SK-N-SH treated with all-trans-retinoic acid at 6 μM for 48 hours (cell line): ENCODE data around the gene BRD9.

ENCODE experiments used
- ATAC-seq: fragments of 200-7000 bp; cut with Tn5 transposase; 3 replicates; pipeline ENCODE4 v1.9.1; 2020; ENCODE audit warnings: mild to moderate bottlenecking, moderate library complexity
- ARNTL ChIP-seq: fragments of 450-650 bp; formaldehyde crosslinking; IDR thresholded peaks from 2 replicates; pipeline ENCODE4 v1.5.0; 2020; ENCODE audit warnings: low read depth, mild to moderate bottlenecking, moderate library complexity, borderline replicate concordance
- BACH2 ChIP-seq: fragments of 250-450 bp; sonication (Bioruptor Pico); IDR thresholded peaks from 2 replicates; pipeline ENCODE4 v1.9.0; 2021; ENCODE audit warnings: mild to moderate bottlenecking, borderline replicate concordance
- CREB5 ChIP-seq: fragments of 250-450 bp; sonication (Bioruptor Pico); IDR thresholded peaks from 2 replicates; pipeline ENCODE4 v1.5.1; 2020; ENCODE audit warnings: low read depth, mild to moderate bottlenecking, moderate library complexity
- CSRNP3 ChIP-seq: fragments of 250-450 bp; sonication (Bioruptor Pico); IDR thresholded peaks from 2 replicates; pipeline ENCODE4 v1.5.1; 2021; ENCODE audit warnings: mild to moderate bottlenecking, moderate library complexity
- ESRRG ChIP-seq: fragments of 250-450 bp; sonication (Bioruptor Pico); IDR thresholded peaks from 2 replicates; pipeline ENCODE4 v1.6.1; 2021; ENCODE audit warnings: mild to moderate bottlenecking
- GLIS3 ChIP-seq: fragments of 250-450 bp; sonication (Bioruptor Pico); IDR thresholded peaks from 2 replicates; pipeline ENCODE4 v1.5.0; 2020; ENCODE audit warnings: mild to moderate bottlenecking, moderate library complexity
- ISL1 ChIP-seq: fragments of 250-450 bp; sonication (Bioruptor Pico); IDR thresholded peaks from 2 replicates; pipeline ENCODE4 v2.1.2; 2022; ENCODE audit warnings: mild to moderate bottlenecking, moderate library complexity
- OSR1 ChIP-seq: fragments of 250-450 bp; sonication (Bioruptor Pico); IDR thresholded peaks from 2 replicates; pipeline ENCODE4 v1.8.0; 2022; ENCODE audit warnings: moderate library complexity, mild to moderate bottlenecking, inconsistent platforms
- PATZ1 ChIP-seq: fragments of 250-450 bp; sonication (Bioruptor Pico); IDR thresholded peaks from 2 replicates; pipeline ENCODE4 v1.8.0; 2020; ENCODE audit warnings: mild to moderate bottlenecking, moderate library complexity, borderline replicate concordance
- POU6F1 ChIP-seq: fragments of 250-450 bp; sonication (Bioruptor Pico); IDR thresholded peaks from 2 replicates; pipeline ENCODE4 v1.8.0; 2021; ENCODE audit warnings: low read depth, mild to moderate bottlenecking, moderate library complexity, borderline replicate concordance
- PPARA ChIP-seq: fragments of 250-450 bp; sonication (Bioruptor Pico); IDR thresholded peaks from 2 replicates; pipeline ENCODE4 v1.5.0; 2020; ENCODE audit warnings: mild to moderate bottlenecking, borderline replicate concordance
- RARB ChIP-seq: fragments of 250-450 bp; sonication (Bioruptor Pico); IDR thresholded peaks from 2 replicates; pipeline ENCODE4 v1.8.0; 2021; ENCODE audit warnings: mild to moderate bottlenecking, moderate library complexity
- SNAI2 ChIP-seq: fragments of 250-450 bp; sonication (Bioruptor Pico); IDR thresholded peaks from 2 replicates; pipeline ENCODE4 v1.5.0; 2020; ENCODE audit warnings: mild to moderate bottlenecking, moderate library complexity
- TCF4 ChIP-seq: fragments of 250-450 bp; sonication (Bioruptor Pico); IDR thresholded peaks from 2 replicates; pipeline ENCODE4 v1.8.0; 2021; ENCODE audit warnings: mild to moderate bottlenecking, moderate library complexity, borderline replicate concordance
- TSHZ2 ChIP-seq: fragments of 250-450 bp; sonication (Bioruptor Pico); IDR thresholded peaks from 2 replicates; pipeline ENCODE4 v1.5.0; 2020; ENCODE audit warnings: mild to moderate bottlenecking, moderate library complexity
- ZC3H10 ChIP-seq: fragments of 250-450 bp; sonication (Bioruptor Pico); IDR thresholded peaks from 2 replicates; pipeline ENCODE4 v1.5.1; 2021; ENCODE audit warnings: mild to moderate bottlenecking, moderate library complexity
- ZFP30 ChIP-seq: fragments of 450-650 bp; formaldehyde crosslinking; IDR thresholded peaks from 2 replicates; pipeline ENCODE4 v1.5.0; 2022; ENCODE audit warnings: mild to moderate bottlenecking, moderate library complexity
- ZNF565 ChIP-seq: fragments of 450-650 bp; formaldehyde crosslinking; conservative IDR thresholded peaks from 2 replicates; pipeline ENCODE4 v1.5.0; 2020; ENCODE audit warnings: low read depth, mild to moderate bottlenecking, moderate library complexity
- ZNF70 ChIP-seq: fragments of 450-650 bp; formaldehyde crosslinking; IDR thresholded peaks from 2 replicates; pipeline ENCODE4 v1.5.0; 2020; ENCODE audit warnings: mild to moderate bottlenecking, moderate library complexity
- ZNF8 ChIP-seq: fragments of 450-650 bp; formaldehyde crosslinking; IDR thresholded peaks from 2 replicates; pipeline ENCODE4 v1.5.0; 2020; ENCODE audit warnings: mild to moderate bottlenecking, moderate library complexity

The BRD9 gene

GRCh38 chr5:878125-878524 is 14.5 kb downstream of the BRD9 start:
- no peak for ATAC-seq
- TF ChIP-seq PATZ1 (CRISPR knock-in tag) = no peak
- no peak for TF ChIP-seq ZC3H10 (CRISPR knock-in tag)
- no peak for TF ChIP-seq ARNTL
- TF ChIP-seq SNAI2 = no peak
- no peak for TF ChIP-seq ESRRG (CRISPR knock-in tag)
- no peak for TF ChIP-seq ISL1 (CRISPR knock-in tag)
- no peak for TF ChIP-seq POU6F1 (CRISPR knock-in tag)
- no peak for TF ChIP-seq ZNF70 (CRISPR knock-in tag)
- no peak for TF ChIP-seq CSRNP3 (CRISPR knock-in tag)
- TF ChIP-seq RARB (CRISPR knock-in tag) = no peak
- TF ChIP-seq TCF4 (CRISPR knock-in tag) = no peak
- TF ChIP-seq BACH2 (CRISPR knock-in tag) = no peak
- no peak for TF ChIP-seq ZNF565 (CRISPR knock-in tag)
- TF ChIP-seq OSR1 (CRISPR knock-in tag) = no peak
- TF ChIP-seq GLIS3 (CRISPR knock-in tag) = no peak
- no peak for TF ChIP-seq ZNF8 (CRISPR knock-in tag)

GRCh38 chr5:876398-877365 is 15.9 kb downstream of the BRD9 start:
- ATAC-seq = no peak
- TF ChIP-seq ESRRG (CRISPR knock-in tag) (no peak), ZC3H10 (CRISPR knock-in tag) (no peak), ARNTL (no peak), TCF4 (CRISPR knock-in tag) (no peak), ZNF70 (CRISPR knock-in tag) (no peak), ZFP30 (CRISPR knock-in tag) (no peak), ZNF8 (CRISPR knock-in tag) (no peak), GLIS3 (CRISPR knock-in tag) (no peak), CSRNP3 (CRISPR knock-in tag) (no peak)

- TF ChIP-seq ARNTL (no peak), ISL1 (CRISPR knock-in tag) (no peak), PPARA (CRISPR knock-in tag) (no peak), ZNF70 (CRISPR knock-in tag) (no peak), ZNF8 (CRISPR knock-in tag) (no peak), BACH2 (CRISPR knock-in tag) (no peak), SNAI2 (no peak), ESRRG (CRISPR knock-in tag) (no peak), OSR1 (CRISPR knock-in tag) (no peak), POU6F1 (CRISPR knock-in tag) (no peak), ZFP30 (CRISPR knock-in tag) (no peak), CREB5 (CRISPR knock-in tag) (no peak), ZNF565 (CRISPR knock-in tag) (no peak), RARB (CRISPR knock-in tag) (no peak), TSHZ2 (no peak), CSRNP3 (CRISPR knock-in tag) (no peak)
- TF ChIP-seq, all 23 proteins: peak for 0
- ATAC-seq = no peak
Observed at GRCh38 chr5:875931-876330, 16.7 kb downstream of the BRD9 start.
